ENCODE results near the gene RBMX.
"Not testable (repeated sequence)": the region's sequence is repeated elsewhere in the genome, so short reads cannot be mapped to it uniquely, and the experiment has no call there.

DNA sequence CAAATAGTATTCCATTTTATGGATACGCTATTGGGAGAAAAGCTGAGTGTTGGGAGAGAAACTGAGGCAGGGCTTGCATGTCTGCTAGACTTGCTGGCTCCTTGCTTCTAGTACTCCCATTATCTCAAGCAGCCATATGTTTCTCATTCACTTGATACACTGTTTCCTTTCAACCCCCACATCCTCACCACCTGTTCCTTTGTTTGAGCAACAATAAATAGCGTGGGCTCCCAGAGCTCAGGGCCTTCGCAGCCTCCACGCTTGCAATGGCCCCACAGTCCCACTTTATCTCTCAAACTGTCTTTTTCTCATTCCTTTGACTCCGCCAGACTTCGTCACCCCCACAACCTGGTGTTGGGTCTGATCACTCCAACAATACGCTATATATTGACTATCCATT, 18.2 kb upstream of the RBMX start:
- not testable (repeated sequence) for TF ChIP-seq EP300 (IDR thresholded peaks at IDR 0.05)
- TF ChIP-seq, protein P1, sequence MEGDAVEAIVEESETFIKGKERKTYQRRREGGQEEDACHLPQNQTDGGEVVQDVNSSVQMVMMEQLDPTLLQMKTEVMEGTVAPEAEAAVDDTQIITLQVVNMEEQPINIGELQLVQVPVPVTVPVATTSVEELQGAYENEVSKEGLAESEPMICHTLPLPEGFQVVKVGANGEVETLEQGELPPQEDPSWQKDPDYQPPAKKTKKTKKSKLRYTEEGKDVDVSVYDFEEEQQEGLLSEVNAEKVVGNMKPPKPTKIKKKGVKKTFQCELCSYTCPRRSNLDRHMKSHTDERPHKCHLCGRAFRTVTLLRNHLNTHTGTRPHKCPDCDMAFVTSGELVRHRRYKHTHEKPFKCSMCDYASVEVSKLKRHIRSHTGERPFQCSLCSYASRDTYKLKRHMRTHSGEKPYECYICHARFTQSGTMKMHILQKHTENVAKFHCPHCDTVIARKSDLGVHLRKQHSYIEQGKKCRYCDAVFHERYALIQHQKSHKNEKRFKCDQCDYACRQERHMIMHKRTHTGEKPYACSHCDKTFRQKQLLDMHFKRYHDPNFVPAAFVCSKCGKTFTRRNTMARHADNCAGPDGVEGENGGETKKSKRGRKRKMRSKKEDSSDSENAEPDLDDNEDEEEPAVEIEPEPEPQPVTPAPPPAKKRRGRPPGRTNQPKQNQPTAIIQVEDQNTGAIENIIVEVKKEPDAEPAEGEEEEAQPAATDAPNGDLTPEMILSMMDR (IDR thresholded peaks at IDR 0.05): not testable (repeated sequence)

All from sigmoid colon (tissue), 4 donors.